A673 (cell line): ENCODE measurements around the gene RNPS1. TPM values are rescaled to one million over a fixed set of nuclear protein-coding genes. Genes with fewer than 3 reads are reported as not detected.

Experiments
- BruUV-seq: library from RNA; stranded (reverse); fragments of 400-500 nt; replicated peaks from 2 replicates; lab custom pipeline; 2021; lab: Mats Ljungman, UMichigan
- CTCF ChIA-PET: fragments of 300-600 bp; sonication (Branson Sonifier 250); formaldehyde crosslinking; loops from one replicate; lab custom pipeline; 2022; ENCODE audit warnings: antibody characterized with exemption; lab: Charles Lee
- POLR2A ChIA-PET: fragments of 300-600 bp; sonication (Branson Sonifier 250); formaldehyde crosslinking; loops from one replicate; lab custom pipeline; 2022; ENCODE audit warnings: antibody characterized with exemption; ENCODE audit not compliant: low non-redundant PET; lab: Charles Lee
- DNase-seq: peaks from one replicate; pipeline ENCODE4 v3.0.0-alpha.2; 2015; ENCODE audit warnings: low spot score
- H3K27ac ChIP-seq: fragments of 200-600 bp; sonication (generic); 2 replicates; pipeline ENCODE4 v1.5.1; 2016; ENCODE audit warnings: mixed run types, low read depth, mild to moderate bottlenecking, mixed read lengths, antibody characterized with exemption, low read length; ENCODE audit not compliant: poor library complexity, severe bottlenecking
- H3K27me3 ChIP-seq: fragments of 200-600 bp; sonication (generic); replicated peaks from 2 replicates; pipeline ENCODE4 v1.6.1; 2017; ENCODE audit warnings: mixed run types, low read depth, mild to moderate bottlenecking, mixed read lengths, antibody characterized with exemption, low read length; ENCODE audit not compliant: insufficient read depth, poor library complexity
- H3K36me3 ChIP-seq: fragments of 200-600 bp; sonication (generic); 2 replicates; pipeline ENCODE4 v1.6.1; 2016; ENCODE audit warnings: mixed run types, mild to moderate bottlenecking, mixed read lengths, antibody characterized with exemption, low read length; ENCODE audit not compliant: insufficient read depth, poor library complexity, severe bottlenecking
- H3K4me1 ChIP-seq: fragments of 200-600 bp; sonication (generic); 2 replicates; pipeline ENCODE4 v1.6.1; 2017; ENCODE audit warnings: mixed run types, mild to moderate bottlenecking, mixed read lengths, antibody characterized with exemption, low read length; ENCODE audit not compliant: insufficient read depth, poor library complexity, severe bottlenecking
- H3K4me3 ChIP-seq: fragments of 200-600 bp; sonication (generic); 2 replicates; pipeline ENCODE4 v1.5.1; 2016; ENCODE audit warnings: low read depth, mixed run types, mild to moderate bottlenecking, mixed read lengths, low read length; ENCODE audit not compliant: poor library complexity, severe bottlenecking
- H3K9me3 ChIP-seq: fragments of 200-600 bp; sonication (generic); 2 replicates; pipeline ENCODE4 v1.6.1; 2016; ENCODE audit warnings: mixed run types, low read depth, mild to moderate bottlenecking, mixed read lengths, antibody characterized with exemption, low read length; ENCODE audit not compliant: poor library complexity, severe bottlenecking
- CTCF ChIP-seq: fragments of 300-800, 200-600 bp; sonication (generic); conservative IDR thresholded peaks from 2 replicates; pipeline ENCODE4 v1.5.1; 2017; ENCODE audit warnings: low read depth, mild to moderate bottlenecking, antibody characterized with exemption, low read length, moderate library complexity, mixed read lengths
- EZH2 ChIP-seq: fragments of 200-600 bp; sonication (generic); IDR thresholded peaks from 2 replicates; pipeline ENCODE4 v1.6.1; 2017; ENCODE audit warnings: borderline replicate concordance, low read depth, mild to moderate bottlenecking, mixed read lengths, antibody characterized with exemption, low read length; ENCODE audit not compliant: poor library complexity, severe bottlenecking
- intact Hi-C: fragments of 100-400 bp; cut with micrococcal nuclease; formaldehyde crosslinking; loops from one replicate; pipeline ENCODE4 v1.10.0; 2022; ENCODE audit not compliant: unreplicated experiment
- total RNA-seq: library from RNA; stranded (reverse); gene quantifications from 2 replicates; pipeline ENCODE4 v1.2.3, GENCODE V29; 2021

The RNPS1 gene
- total RNA-seq, 1 experiment from 2014 or later, result 345 TPM

- BruUV-seq, result no TSS peak
- Histone ChIP-seq H3K9me3 (no peaks in the 10 kb centered on the region), H3K27me3 (no peaks in the 10 kb centered on the region), H3K36me3 (no peaks in the 10 kb centered on the region), H3K4me3 (no peak overlapping the region), H3K27ac (no peak overlapping the region), H3K4me1 (peaks cover 4% of the 10 kb centered on the region)
- ChIA-PET CTCF (interaction anchor here (0.7 kb wide), 1 partner anchor 132 kb away, joined by 3 read pairs; no protein-coding TSS in a partner anchor), POLR2A (no interaction called here)
- no peak for DNase-seq
- no peak for TF ChIP-seq CTCF
- TF ChIP-seq EZH2, result no peak
- intact Hi-C loops, result no loop called here
These were observed 6.0 kb upstream of the RNPS1 start for GRCh38 chr16:2273931-2274330.

GRCh38 chr16:2273484-2273883 is 5.6 kb upstream of the RNPS1 start:
- no TSS peak for BruUV-seq
- POLR2A ChIA-PET, result interaction anchor here (0.7 kb wide), 1 partner anchor 25 kb away, joined by 13 read pairs; no protein-coding TSS in a partner anchor
- intact Hi-C loops, result no loop called here
- H3K4me1 ChIP-seq, result peaks cover 4% of the 10 kb centered on the region
- CTCF ChIA-PET, result no interaction called here
- H3K4me3 ChIP-seq, result no peak overlapping the region
- no peaks in the 10 kb centered on the region for H3K36me3 ChIP-seq
- no peak overlapping the region for H3K27ac ChIP-seq
- TF ChIP-seq CTCF, result no peak
- no peak for TF ChIP-seq EZH2
- DNase-seq, result no peak
- no peaks in the 10 kb centered on the region for H3K9me3 ChIP-seq
- H3K27me3 ChIP-seq, result no peaks in the 10 kb centered on the region

- Histone ChIP-seq H3K27me3 (no peaks in the 10 kb centered on the region), H3K4me1 (peaks cover 4% of the 10 kb centered on the region), H3K36me3 (no peaks in the 10 kb centered on the region), H3K4me3 (no peak overlapping the region), H3K9me3 (no peaks in the 10 kb centered on the region), H3K27ac (no peak overlapping the region)
- ChIA-PET POLR2A (no interaction called here), CTCF (no interaction called here)
- intact Hi-C loops, result no loop called here
- no peak for TF ChIP-seq EZH2
- DNase-seq, result no peak
- no TSS peak for BruUV-seq
These were observed 4.0 kb upstream of the RNPS1 start for GRCh38 chr16:2271848-2272461.
